ENCODE results near the gene PRPH.

DNA sequence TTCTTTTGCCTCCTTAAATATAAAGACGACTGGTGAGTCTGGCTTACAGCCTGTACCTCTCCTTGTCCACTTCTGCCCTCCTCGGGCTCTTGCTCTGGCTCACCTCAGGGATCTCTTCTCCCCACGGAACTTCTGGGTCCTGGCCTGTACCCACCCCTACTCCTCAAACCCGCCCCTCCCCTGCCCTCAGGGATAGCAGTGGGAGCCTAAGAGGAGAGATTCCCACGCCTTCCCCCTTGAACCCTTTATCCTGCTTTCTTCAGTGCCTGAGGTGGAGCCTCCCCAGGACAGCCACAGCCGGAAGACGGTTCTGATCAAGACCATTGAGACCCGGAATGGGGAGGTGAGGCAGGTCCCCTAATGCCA is 2.7 kb downstream of the PRPH start:
- no peak for TF ChIP-seq NR2C1 (IDR thresholded peaks at IDR 0.05)
- TF ChIP-seq, protein P1, sequence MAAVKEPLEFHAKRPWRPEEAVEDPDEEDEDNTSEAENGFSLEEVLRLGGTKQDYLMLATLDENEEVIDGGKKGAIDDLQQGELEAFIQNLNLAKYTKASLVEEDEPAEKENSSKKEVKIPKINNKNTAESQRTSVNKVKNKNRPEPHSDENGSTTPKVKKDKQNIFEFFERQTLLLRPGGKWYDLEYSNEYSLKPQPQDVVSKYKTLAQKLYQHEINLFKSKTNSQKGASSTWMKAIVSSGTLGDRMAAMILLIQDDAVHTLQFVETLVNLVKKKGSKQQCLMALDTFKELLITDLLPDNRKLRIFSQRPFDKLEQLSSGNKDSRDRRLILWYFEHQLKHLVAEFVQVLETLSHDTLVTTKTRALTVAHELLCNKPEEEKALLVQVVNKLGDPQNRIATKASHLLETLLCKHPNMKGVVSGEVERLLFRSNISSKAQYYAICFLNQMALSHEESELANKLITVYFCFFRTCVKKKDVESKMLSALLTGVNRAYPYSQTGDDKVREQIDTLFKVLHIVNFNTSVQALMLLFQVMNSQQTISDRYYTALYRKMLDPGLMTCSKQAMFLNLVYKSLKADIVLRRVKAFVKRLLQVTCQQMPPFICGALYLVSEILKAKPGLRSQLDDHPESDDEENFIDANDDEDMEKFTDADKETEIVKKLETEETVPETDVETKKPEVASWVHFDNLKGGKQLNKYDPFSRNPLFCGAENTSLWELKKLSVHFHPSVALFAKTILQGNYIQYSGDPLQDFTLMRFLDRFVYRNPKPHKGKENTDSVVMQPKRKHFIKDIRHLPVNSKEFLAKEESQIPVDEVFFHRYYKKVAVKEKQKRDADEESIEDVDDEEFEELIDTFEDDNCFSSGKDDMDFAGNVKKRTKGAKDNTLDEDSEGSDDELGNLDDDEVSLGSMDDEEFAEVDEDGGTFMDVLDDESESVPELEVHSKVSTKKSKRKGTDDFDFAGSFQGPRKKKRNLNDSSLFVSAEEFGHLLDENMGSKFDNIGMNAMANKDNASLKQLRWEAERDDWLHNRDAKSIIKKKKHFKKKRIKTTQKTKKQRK (IDR thresholded peaks at IDR 0.05; ENCODE audit: low read depth, low read length): no peak
- no peak for TF ChIP-seq POLR2A (IDR thresholded peaks at IDR 0.05; ENCODE audit: low read depth, low read length)
- no peak for TF ChIP-seq POLR2AphosphoS5 (IDR thresholded peaks at IDR 0.05; ENCODE audit: low read length)
- TF ChIP-seq NFXL1 (IDR thresholded peaks at IDR 0.05; ENCODE audit: borderline replicate concordance): no peak
- no peak for TF ChIP-seq RAD21 (IDR thresholded peaks at IDR 0.05; ENCODE audit: insufficient read depth, low read depth, low read length)
- no peak for TF ChIP-seq LARP7 (IDR thresholded peaks at IDR 0.05)
- TF ChIP-seq, protein P2, sequence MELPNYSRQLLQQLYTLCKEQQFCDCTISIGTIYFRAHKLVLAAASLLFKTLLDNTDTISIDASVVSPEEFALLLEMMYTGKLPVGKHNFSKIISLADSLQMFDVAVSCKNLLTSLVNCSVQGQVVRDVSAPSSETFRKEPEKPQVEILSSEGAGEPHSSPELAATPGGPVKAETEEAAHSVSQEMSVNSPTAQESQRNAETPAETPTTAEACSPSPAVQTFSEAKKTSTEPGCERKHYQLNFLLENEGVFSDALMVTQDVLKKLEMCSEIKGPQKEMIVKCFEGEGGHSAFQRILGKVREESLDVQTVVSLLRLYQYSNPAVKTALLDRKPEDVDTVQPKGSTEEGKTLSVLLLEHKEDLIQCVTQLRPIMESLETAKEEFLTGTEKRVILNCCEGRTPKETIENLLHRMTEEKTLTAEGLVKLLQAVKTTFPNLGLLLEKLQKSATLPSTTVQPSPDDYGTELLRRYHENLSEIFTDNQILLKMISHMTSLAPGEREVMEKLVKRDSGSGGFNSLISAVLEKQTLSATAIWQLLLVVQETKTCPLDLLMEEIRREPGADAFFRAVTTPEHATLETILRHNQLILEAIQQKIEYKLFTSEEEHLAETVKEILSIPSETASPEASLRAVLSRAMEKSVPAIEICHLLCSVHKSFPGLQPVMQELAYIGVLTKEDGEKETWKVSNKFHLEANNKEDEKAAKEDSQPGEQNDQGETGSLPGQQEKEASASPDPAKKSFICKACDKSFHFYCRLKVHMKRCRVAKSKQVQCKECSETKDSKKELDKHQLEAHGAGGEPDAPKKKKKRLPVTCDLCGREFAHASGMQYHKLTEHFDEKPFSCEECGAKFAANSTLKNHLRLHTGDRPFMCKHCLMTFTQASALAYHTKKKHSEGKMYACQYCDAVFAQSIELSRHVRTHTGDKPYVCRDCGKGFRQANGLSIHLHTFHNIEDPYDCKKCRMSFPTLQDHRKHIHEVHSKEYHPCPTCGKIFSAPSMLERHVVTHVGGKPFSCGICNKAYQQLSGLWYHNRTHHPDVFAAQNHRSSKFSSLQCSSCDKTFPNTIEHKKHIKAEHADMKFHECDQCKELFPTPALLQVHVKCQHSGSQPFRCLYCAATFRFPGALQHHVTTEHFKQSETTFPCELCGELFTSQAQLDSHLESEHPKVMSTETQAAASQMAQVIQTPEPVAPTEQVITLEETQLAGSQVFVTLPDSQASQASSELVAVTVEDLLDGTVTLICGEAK (IDR thresholded peaks at IDR 0.05; ENCODE audit: borderline replicate concordance): no peak
- no peak for TF ChIP-seq ZZZ3 (IDR thresholded peaks at IDR 0.05; ENCODE audit: control insufficient read depth, insufficient read length, low read depth)
